Panc1 (cell line): ENCODE results near the gene CNIH2.

Experiments used
- CTCF ChIP-seq: fragments of 450-650 bp; IDR thresholded peaks from 2 replicates; pipeline ENCODE4 v1.5.1; 2017; ENCODE audit warnings: mild to moderate bottlenecking
- TCF7L2 ChIP-seq: IDR thresholded peaks from 2 replicates; pipeline ENCODE4 v1.6.1; 2011; ENCODE audit warnings: mild to moderate bottlenecking, low read depth, low read length, inconsistent platforms

GRCh38 chr11:66316849-66317251 is 38.9 kb downstream of the CNIH2 start, which contains the start of gene CD248:
- no peak for TF ChIP-seq CTCF
- no peak for TF ChIP-seq TCF7L2
